ENCODE results near the gene CELF5.

CELF5 gene

DNA sequence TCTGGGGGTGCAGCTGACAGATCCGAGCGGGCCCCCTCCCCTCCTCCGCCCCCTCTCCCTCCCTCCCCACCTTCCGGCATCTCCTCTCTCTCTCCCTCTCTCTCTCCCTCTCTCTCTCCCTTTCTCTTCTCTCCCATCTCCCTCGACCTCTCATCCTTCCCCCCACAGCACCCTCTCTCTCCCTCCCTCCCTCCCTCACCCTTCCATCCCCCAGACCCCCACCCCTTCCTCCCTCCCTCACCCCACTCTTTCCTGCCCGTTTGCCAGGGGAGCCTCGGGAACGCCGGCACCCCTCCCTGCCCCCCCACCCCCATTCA is 666 bp downstream of the CELF5 start:
- TF ChIP-seq, protein P1, sequence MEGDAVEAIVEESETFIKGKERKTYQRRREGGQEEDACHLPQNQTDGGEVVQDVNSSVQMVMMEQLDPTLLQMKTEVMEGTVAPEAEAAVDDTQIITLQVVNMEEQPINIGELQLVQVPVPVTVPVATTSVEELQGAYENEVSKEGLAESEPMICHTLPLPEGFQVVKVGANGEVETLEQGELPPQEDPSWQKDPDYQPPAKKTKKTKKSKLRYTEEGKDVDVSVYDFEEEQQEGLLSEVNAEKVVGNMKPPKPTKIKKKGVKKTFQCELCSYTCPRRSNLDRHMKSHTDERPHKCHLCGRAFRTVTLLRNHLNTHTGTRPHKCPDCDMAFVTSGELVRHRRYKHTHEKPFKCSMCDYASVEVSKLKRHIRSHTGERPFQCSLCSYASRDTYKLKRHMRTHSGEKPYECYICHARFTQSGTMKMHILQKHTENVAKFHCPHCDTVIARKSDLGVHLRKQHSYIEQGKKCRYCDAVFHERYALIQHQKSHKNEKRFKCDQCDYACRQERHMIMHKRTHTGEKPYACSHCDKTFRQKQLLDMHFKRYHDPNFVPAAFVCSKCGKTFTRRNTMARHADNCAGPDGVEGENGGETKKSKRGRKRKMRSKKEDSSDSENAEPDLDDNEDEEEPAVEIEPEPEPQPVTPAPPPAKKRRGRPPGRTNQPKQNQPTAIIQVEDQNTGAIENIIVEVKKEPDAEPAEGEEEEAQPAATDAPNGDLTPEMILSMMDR (IDR thresholded peaks at IDR 0.05; ENCODE audit: insufficient read depth, low read length, missing control alignments), result no peak
- POLR2A ChIA-PET, result no interaction called here

DNA sequence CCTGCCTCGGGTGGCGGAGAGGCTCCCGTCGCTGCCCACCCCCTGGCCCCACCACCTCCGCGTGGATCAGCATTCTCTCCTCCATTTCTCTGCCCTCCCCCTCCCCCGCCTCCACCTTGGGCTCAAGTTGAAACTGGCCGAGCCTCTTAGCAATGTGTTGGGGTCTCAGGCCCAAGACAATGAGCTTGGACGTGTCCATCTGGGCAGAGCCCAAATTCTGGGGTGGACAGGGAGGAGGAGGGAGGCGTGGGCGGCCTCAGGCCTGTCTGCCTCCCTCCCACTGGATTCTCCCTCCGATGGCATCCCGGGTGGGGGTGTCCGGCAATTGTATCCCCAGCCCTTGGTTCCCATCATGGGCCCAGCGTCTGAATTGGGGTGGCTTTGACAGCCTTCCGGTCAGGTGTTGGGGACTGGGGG is 1.2 kb downstream of the CELF5 start:
- POLR2A ChIA-PET, result no interaction called here

More for the DNA sequence above, 666 bp downstream of the CELF5 start:
- CTCF ChIA-PET, result interaction anchor here (0.6 to 3.4 kb wide), 8 partner anchors 9 to 249 kb away, joined by 3 to 25 read pairs (median 5); no protein-coding TSS in a partner anchor
- no peak overlapping the region for H3K4me3 ChIP-seq (ENCODE audit: low read depth, low read length)
- DNase-seq (ENCODE audit: low read depth, low spot score), result no peak

DNA sequence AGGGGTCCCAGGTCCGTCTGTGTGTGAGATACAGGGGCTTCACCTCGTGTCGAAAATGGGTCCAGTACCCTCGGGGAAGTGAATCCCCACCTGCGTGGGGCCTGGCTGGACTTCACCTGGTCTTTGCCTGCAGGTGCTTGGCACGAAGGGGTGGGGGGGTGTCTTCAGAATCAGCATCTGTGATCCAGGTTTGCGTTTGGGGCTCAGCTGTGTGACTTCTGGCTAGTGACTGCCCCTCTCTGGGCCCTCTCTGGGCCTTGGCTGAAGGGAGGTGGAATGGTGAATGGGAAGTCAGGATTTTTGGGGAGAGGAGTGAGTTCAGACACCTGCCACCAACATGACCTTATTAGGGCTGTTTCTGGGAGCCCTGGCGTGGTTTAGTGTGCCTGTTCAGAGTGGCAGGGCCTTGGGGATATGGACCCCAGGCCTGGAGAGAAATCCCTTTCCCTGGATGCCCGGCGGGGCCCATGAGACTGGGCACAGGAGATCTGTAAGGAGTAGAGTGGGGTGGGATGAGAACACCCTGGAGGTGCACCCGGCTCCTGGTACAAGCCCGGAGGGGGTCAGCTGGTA is 2.7 kb downstream of the CELF5 start:
- no peak for DNase-seq (ENCODE audit: low read depth, low spot score)
- H3K4me3 ChIP-seq (ENCODE audit: low read depth, low read length), result no peak overlapping the region
- ChIA-PET POLR2A (interaction anchor here (0.7 kb wide), 1 partner anchor 367 kb away, joined by 3 read pairs; no protein-coding TSS in a partner anchor), CTCF (interaction anchor here (1.0 kb wide), 1 partner anchor 277 kb away, joined by 3 read pairs; no protein-coding TSS in a partner anchor)
- TF ChIP-seq, protein P1 (IDR thresholded peaks at IDR 0.05; ENCODE audit: insufficient read depth, low read length, missing control alignments), result no peak

More for the DNA sequence above, 1.2 kb downstream of the CELF5 start:
- TF ChIP-seq, protein P1 (IDR thresholded peaks at IDR 0.05; ENCODE audit: insufficient read depth, low read length, missing control alignments), result no peak
- DNase-seq (ENCODE audit: low read depth, low spot score), result no peak
- CTCF ChIA-PET, result no interaction called here
- H3K4me3 ChIP-seq (ENCODE audit: low read depth, low read length), result no peak overlapping the region

DNA sequence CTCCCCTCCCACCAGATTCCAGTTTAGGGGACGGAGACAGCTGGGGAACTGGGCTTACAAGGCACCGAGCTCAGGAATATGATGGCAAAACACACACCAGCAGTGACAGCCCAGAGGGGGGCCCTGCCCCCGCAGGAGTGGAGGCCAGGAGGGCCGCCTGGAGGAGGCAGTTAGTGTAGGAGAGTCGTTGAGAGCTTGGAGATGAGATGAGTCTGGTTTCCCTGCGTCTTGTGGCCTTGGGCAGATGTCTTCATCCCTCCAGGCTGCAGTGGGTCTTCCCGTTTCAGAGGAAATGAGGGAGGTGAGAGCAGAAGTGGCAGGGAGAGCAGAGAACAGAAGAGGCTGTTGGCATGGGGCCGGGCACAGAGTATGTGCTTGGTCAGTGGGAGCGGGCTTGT is 4.9 kb downstream of the CELF5 start:
- POLR2A ChIA-PET, result no interaction called here
- TF ChIP-seq, protein P1 (IDR thresholded peaks at IDR 0.05; ENCODE audit: insufficient read depth, low read length, missing control alignments), result no peak
- H3K4me3 ChIP-seq (ENCODE audit: low read depth, low read length), result no peak overlapping the region
- DNase-seq (ENCODE audit: low read depth, low spot score), result no peak
- CTCF ChIA-PET, result interaction anchor here (0.6 to 1.6 kb wide), 3 partner anchors 8 to 11 kb away, joined by 3 to 5 read pairs (median 3); no protein-coding TSS in a partner anchor

DNA sequence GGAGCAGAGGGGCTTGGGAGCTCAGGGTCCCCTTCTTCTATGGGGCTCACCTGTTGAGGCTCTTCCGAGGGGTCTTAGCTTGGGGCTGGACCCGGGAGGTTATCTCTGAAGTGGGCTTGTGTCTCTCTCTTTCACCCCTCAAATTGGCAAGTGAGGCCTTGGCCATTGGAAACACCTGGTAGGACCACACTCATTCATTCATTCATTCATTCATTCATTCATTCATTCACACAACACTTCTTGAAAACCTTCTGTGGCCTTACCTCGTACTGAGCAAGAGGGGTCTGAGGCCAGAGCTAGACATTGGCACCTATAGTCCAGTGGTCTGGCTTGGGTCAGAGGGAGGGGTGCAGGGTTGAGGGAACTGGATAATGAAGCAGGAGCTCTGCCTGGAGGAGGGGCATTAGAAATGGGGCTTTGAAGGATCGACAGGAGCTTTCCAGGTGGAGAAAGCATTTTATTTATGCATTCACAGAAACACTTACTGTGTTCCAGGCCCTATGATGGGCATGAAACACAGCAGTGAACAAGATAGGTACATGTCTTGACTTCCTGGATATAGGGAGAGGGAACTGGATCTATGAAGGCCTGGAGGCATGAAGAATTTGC is 5.5 kb downstream of the CELF5 start:
- TF ChIP-seq, protein P1 (IDR thresholded peaks at IDR 0.05; ENCODE audit: insufficient read depth, low read length, missing control alignments), result no peak
- POLR2A ChIA-PET, result no interaction called here
- H3K4me3 ChIP-seq (ENCODE audit: low read depth, low read length), result no peak overlapping the region
- no peak for DNase-seq (ENCODE audit: low read depth, low spot score)
- CTCF ChIA-PET, result interaction anchor here (1.2 to 1.6 kb wide), 2 partner anchors 9 to 269 kb away, joined by 3 to 5 read pairs; no protein-coding TSS in a partner anchor

DNA sequence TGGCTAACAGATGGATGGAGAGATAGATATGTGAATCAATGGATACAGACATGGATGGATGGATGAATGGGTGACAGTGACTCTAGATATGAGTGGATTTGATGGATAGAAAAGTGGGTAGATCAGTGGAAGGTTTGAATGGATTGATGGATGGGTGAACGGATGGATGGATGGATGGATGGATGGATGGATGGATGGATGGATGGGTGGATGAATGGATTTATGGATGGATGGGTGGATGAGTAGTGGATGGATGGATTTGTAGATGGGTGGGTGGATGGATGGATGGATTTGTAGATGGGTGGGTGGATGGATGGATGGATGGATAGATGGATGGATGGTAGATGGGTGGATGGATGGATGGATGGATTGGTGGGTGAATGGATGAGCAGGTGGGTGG is 6.8 kb downstream of the CELF5 start:
- POLR2A ChIA-PET, result no interaction called here

More for the DNA sequence above, 6.8 kb downstream of the CELF5 start:
- H3K4me3 ChIP-seq (ENCODE audit: low read depth, low read length), result no peak overlapping the region
- CTCF ChIA-PET, result interaction anchor here (1.2 kb wide), 1 partner anchor 270 kb away, joined by 3 read pairs; no protein-coding TSS in a partner anchor
- no peak for DNase-seq (ENCODE audit: low read depth, low spot score)
- TF ChIP-seq, protein P1 (IDR thresholded peaks at IDR 0.05; ENCODE audit: insufficient read depth, low read length, missing control alignments), result no peak
